ENCODE results near the gene OXER1. TPM values are rescaled to one million over a fixed set of nuclear protein-coding genes. Genes with fewer than 3 reads are reported as not detected.

The OXER1 gene
- total and polyA plus RNA-seq, 4 donors = 2.2 to 8.1 (median 6.7) TPM

DNA sequence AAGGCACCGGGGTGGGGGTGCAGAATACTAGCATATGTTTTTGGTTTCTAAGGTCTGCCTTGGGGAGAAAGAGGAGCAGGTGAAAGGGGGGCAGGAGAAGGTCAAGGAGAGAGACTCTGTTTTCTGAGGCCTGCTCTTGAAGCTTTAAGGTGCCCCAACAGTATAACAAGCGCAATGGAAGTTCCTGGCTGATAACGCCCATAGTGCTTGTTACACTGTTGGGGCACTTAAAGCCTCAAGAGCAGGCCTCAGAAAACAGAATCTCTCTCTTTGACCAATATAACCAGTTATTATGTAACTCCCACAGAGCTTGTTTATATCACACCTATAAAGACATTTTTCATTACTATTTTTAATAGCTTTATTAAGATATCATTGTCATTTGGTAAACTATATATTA lies 16.5 kb downstream of the OXER1 start:
- Histone ChIP-seq H3K4me1 (ENCODE audit: control insufficient read depth in 4 of 4, insufficient read depth in 4 of 4, low read length in 3 of 4) (no peaks in the 10 kb centered on the region), H3K9ac (ENCODE audit: low read depth in 1 of 2, low read length in 2 of 2) (no peak overlapping the region), H3K27me3 (ENCODE audit: control insufficient read depth in 4 of 4, insufficient read depth in 4 of 4, low read length in 3 of 4) (no peaks in the 10 kb centered on the region), H3K36me3 (ENCODE audit: control insufficient read depth in 4 of 4, insufficient read depth in 3 of 4, low read depth in 1 of 4, low read length in 3 of 4) (no peaks in the 10 kb centered on the region), H3K9me3 (ENCODE audit: control insufficient read depth in 4 of 4, low read length in 3 of 4) (no peaks in the 10 kb centered on the region), H3K27ac (ENCODE audit: low read depth in 1 of 2, low read length in 2 of 2) (no peak overlapping the region), H3K4me3 (ENCODE audit: low read depth in 1 of 3, low read length in 3 of 3) (no peak overlapping the region)
- 97% methylated on average over 3 of the region's 3 CpGs for WGBS
- DNase-seq (ENCODE audit: low spot score) = no peak
- TF ChIP-seq HNF4G (IDR thresholded peaks at IDR 0.05) (no peak), JUND (IDR thresholded peaks at IDR 0.05) (no peak), EGR1 (IDR thresholded peaks at IDR 0.05; ENCODE audit: low read depth in 2 of 2) (no peak), SP1 (IDR thresholded peaks at IDR 0.05) (no peak), RAD21 (IDR thresholded peaks at IDR 0.05) (no peak), GABPA (IDR thresholded peaks at IDR 0.05 in 1 of 2, conservative IDR thresholded peaks at IDR 0.05 in 1 of 2) (no peak), NR2F2 (IDR thresholded peaks at IDR 0.05) (no peak), FOXA2 (IDR thresholded peaks at IDR 0.05) (no peak), HNF4A (conservative IDR thresholded peaks at IDR 0.05) (no peak), YY1 (IDR thresholded peaks at IDR 0.05) (no peak), TAF1 (conservative IDR thresholded peaks at IDR 0.05) (no peak)
- TF ChIP-seq, protein P1, sequence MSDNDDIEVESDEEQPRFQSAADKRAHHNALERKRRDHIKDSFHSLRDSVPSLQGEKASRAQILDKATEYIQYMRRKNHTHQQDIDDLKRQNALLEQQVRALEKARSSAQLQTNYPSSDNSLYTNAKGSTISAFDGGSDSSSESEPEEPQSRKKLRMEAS (IDR thresholded peaks at IDR 0.05) = no peak

DNA sequence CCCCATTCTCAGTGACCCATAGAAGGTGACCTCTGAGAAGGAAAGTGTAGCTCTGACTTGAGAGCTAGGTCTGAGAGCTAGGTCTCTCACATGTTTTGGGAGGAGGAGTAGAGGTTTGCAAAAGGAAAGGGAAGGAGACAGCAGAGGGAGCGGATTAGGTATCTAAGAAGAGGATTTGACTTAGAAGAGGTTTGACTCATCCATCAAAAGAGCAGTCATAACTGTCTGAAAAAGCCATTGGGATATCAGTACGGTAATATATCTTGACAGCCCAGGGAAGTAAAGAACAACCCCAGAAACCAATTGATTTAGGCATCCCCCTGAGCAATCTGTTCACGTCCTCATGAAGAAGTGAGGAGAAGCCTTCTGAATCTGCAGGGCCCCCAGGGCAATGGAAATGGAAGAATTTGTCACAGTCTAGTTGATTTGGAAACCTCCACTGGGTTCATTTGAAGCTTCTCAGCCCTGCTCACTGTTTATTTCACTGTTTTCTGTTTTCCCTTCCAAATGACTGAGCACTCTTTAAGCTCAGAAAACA lies 19.3 kb downstream of the OXER1 start:
- TF ChIP-seq YY1 (IDR thresholded peaks at IDR 0.05) (no peak), GABPA (IDR thresholded peaks at IDR 0.05 in 1 of 2, conservative IDR thresholded peaks at IDR 0.05 in 1 of 2) (no peak), NR2F2 (IDR thresholded peaks at IDR 0.05) (no peak), SP1 (IDR thresholded peaks at IDR 0.05) (no peak)
- TF ChIP-seq, protein P2, sequence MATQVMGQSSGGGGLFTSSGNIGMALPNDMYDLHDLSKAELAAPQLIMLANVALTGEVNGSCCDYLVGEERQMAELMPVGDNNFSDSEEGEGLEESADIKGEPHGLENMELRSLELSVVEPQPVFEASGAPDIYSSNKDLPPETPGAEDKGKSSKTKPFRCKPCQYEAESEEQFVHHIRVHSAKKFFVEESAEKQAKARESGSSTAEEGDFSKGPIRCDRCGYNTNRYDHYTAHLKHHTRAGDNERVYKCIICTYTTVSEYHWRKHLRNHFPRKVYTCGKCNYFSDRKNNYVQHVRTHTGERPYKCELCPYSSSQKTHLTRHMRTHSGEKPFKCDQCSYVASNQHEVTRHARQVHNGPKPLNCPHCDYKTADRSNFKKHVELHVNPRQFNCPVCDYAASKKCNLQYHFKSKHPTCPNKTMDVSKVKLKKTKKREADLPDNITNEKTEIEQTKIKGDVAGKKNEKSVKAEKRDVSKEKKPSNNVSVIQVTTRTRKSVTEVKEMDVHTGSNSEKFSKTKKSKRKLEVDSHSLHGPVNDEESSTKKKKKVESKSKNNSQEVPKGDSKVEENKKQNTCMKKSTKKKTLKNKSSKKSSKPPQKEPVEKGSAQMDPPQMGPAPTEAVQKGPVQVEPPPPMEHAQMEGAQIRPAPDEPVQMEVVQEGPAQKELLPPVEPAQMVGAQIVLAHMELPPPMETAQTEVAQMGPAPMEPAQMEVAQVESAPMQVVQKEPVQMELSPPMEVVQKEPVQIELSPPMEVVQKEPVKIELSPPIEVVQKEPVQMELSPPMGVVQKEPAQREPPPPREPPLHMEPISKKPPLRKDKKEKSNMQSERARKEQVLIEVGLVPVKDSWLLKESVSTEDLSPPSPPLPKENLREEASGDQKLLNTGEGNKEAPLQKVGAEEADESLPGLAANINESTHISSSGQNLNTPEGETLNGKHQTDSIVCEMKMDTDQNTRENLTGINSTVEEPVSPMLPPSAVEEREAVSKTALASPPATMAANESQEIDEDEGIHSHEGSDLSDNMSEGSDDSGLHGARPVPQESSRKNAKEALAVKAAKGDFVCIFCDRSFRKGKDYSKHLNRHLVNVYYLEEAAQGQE (IDR thresholded peaks at IDR 0.05) = no peak
- Histone ChIP-seq H3K4me1 (ENCODE audit: control insufficient read depth in 4 of 4, insufficient read depth in 4 of 4, low read length in 3 of 4) (no peaks in the 10 kb centered on the region), H3K36me3 (ENCODE audit: control insufficient read depth in 4 of 4, insufficient read depth in 3 of 4, low read depth in 1 of 4, low read length in 3 of 4) (peaks cover 0 to 2% (median 0%) of the 10 kb centered on the region in 4 donors), H3K9ac (ENCODE audit: low read depth in 1 of 2, low read length in 2 of 2) (no peak overlapping the region), H3K4me3 (ENCODE audit: low read depth in 1 of 3, low read length in 3 of 3) (no peak overlapping the region), H3K27ac (ENCODE audit: low read depth in 1 of 2, low read length in 2 of 2) (no peak overlapping the region), H3K27me3 (ENCODE audit: control insufficient read depth in 4 of 4, insufficient read depth in 4 of 4, low read length in 3 of 4) (no peaks in the 10 kb centered on the region), H3K9me3 (ENCODE audit: control insufficient read depth in 4 of 4, low read length in 3 of 4) (no peaks in the 10 kb centered on the region)
- DNase-seq (ENCODE audit: low spot score) = no peak
- WGBS = 94% methylated on average over 3 of the region's 3 CpGs

DNA sequence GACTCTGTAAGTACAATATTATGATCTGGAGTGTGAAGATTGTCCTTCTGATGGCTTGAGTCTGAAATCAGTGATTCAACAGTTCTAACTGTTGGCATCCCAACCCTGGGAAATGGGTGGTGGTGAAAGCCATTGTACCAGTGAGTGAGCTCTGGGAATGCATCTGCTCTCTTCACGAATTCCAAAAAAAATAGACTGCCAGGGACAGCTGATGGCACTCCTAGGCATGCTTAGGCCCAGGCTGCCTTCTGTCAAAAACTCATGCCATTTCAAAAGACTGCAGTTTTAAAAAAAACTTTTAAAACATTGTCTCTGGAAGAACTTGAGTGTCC lies 20.3 kb downstream of the OXER1 start:
- 81% methylated on average over 1 of the region's 1 CpG for WGBS
- H3K27ac ChIP-seq (ENCODE audit: low read depth in 1 of 2, low read length in 2 of 2) = no peak overlapping the region
- TF ChIP-seq JUND (IDR thresholded peaks at IDR 0.05) = no peak
- no peak for TF ChIP-seq TAF1 (conservative IDR thresholded peaks at IDR 0.05)
- TF ChIP-seq NR2F2 (IDR thresholded peaks at IDR 0.05) = no peak
- TF ChIP-seq EGR1 (IDR thresholded peaks at IDR 0.05; ENCODE audit: low read depth in 2 of 2) = no peak
- TF ChIP-seq FOXA1 (IDR thresholded peaks at IDR 0.05) = no peak
- TF ChIP-seq, protein P3, sequence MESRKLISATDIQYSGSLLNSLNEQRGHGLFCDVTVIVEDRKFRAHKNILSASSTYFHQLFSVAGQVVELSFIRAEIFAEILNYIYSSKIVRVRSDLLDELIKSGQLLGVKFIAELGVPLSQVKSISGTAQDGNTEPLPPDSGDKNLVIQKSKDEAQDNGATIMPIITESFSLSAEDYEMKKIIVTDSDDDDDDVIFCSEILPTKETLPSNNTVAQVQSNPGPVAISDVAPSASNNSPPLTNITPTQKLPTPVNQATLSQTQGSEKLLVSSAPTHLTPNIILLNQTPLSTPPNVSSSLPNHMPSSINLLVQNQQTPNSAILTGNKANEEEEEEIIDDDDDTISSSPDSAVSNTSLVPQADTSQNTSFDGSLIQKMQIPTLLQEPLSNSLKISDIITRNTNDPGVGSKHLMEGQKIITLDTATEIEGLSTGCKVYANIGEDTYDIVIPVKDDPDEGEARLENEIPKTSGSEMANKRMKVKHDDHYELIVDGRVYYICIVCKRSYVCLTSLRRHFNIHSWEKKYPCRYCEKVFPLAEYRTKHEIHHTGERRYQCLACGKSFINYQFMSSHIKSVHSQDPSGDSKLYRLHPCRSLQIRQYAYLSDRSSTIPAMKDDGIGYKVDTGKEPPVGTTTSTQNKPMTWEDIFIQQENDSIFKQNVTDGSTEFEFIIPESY (IDR thresholded peaks at IDR 0.05) = no peak
- TF ChIP-seq, protein P4, sequence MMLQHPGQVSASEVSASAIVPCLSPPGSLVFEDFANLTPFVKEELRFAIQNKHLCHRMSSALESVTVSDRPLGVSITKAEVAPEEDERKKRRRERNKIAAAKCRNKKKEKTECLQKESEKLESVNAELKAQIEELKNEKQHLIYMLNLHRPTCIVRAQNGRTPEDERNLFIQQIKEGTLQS (IDR thresholded peaks at IDR 0.05) = no peak
- TF ChIP-seq FOXA2 (IDR thresholded peaks at IDR 0.05) = no peak
- no peak for TF ChIP-seq GABPA (IDR thresholded peaks at IDR 0.05 in 1 of 2, conservative IDR thresholded peaks at IDR 0.05 in 1 of 2)
- TF ChIP-seq RXRA (IDR thresholded peaks at IDR 0.05) = no peak
- TF ChIP-seq RAD21 (IDR thresholded peaks at IDR 0.05) = no peak
- TF ChIP-seq HNF4A (conservative IDR thresholded peaks at IDR 0.05) = no peak
- TF ChIP-seq YY1 (IDR thresholded peaks at IDR 0.05) = no peak
- TF ChIP-seq HNF4G (IDR thresholded peaks at IDR 0.05) = no peak

More for the DNA sequence above, 20.3 kb downstream of the OXER1 start:
- peaks cover 0 to 2% (median 0%) of the 10 kb centered on the region in 4 donors for H3K36me3 ChIP-seq (ENCODE audit: control insufficient read depth in 4 of 4, insufficient read depth in 3 of 4, low read depth in 1 of 4, low read length in 3 of 4)
- no peak overlapping the region for H3K9ac ChIP-seq (ENCODE audit: low read depth in 1 of 2, low read length in 2 of 2)
- no peaks in the 10 kb centered on the region for H3K4me1 ChIP-seq (ENCODE audit: control insufficient read depth in 4 of 4, insufficient read depth in 4 of 4, low read length in 3 of 4)
- H3K9me3 ChIP-seq (ENCODE audit: control insufficient read depth in 4 of 4, low read length in 3 of 4) = no peaks in the 10 kb centered on the region
- no peak for DNase-seq (ENCODE audit: low spot score)
- no peak overlapping the region for H3K4me3 ChIP-seq (ENCODE audit: low read depth in 1 of 3, low read length in 3 of 3)
- no peaks in the 10 kb centered on the region for H3K27me3 ChIP-seq (ENCODE audit: control insufficient read depth in 4 of 4, insufficient read depth in 4 of 4, low read length in 3 of 4)

Data from liver (tissue), 9 donors.